ENCODE results near the gene MTMR3. TPM values are rescaled to one million over a fixed set of nuclear protein-coding genes. Genes with fewer than 3 reads are reported as not detected.

The MTMR3 gene
- total RNA-seq, 4 donors from 2014 or later, result 17.2 to 77.8 (median 62.5) TPM

DNA sequence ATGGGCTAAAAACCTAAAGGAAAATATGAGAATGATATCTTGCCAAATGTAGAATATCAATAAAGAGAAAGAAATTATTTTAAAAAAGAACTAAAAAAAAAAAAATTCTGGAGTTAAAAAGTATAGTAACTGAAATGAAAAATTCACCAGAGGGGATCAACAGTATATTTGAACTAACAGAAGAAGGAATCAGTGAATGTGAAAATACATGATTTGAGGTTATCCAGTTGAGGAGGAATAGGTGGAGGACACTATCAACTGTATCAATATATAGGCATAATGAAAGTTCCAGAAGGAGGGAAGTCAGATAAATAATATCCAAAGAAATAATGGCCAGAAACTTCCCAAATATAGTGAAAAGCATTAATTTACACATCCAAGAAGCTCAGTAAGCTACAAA, 181.2 kb downstream of the MTMR3 start:
- no peak for TF ChIP-seq POLR2A (IDR thresholded peaks at IDR 0.05)
- TF ChIP-seq, protein P1, sequence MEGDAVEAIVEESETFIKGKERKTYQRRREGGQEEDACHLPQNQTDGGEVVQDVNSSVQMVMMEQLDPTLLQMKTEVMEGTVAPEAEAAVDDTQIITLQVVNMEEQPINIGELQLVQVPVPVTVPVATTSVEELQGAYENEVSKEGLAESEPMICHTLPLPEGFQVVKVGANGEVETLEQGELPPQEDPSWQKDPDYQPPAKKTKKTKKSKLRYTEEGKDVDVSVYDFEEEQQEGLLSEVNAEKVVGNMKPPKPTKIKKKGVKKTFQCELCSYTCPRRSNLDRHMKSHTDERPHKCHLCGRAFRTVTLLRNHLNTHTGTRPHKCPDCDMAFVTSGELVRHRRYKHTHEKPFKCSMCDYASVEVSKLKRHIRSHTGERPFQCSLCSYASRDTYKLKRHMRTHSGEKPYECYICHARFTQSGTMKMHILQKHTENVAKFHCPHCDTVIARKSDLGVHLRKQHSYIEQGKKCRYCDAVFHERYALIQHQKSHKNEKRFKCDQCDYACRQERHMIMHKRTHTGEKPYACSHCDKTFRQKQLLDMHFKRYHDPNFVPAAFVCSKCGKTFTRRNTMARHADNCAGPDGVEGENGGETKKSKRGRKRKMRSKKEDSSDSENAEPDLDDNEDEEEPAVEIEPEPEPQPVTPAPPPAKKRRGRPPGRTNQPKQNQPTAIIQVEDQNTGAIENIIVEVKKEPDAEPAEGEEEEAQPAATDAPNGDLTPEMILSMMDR (IDR thresholded peaks at IDR 0.05), result no peak
- H3K9me3 ChIP-seq, result peaks cover 0 to 11% of the 10 kb centered on the region in 2 donors
- H3K4me1 ChIP-seq, result no peaks in the 10 kb centered on the region
- no peaks in the 10 kb centered on the region for H3K27me3 ChIP-seq
- H3K36me3 ChIP-seq, result no peaks in the 10 kb centered on the region
- H3K27ac ChIP-seq, result no peak overlapping the region
- DNase-seq, result no peak
- intact Hi-C loops (cut with DNase I; ENCODE audit: low total_unique reads), result no loop called here
- H3K4me3 ChIP-seq, result no peak overlapping the region

DNA sequence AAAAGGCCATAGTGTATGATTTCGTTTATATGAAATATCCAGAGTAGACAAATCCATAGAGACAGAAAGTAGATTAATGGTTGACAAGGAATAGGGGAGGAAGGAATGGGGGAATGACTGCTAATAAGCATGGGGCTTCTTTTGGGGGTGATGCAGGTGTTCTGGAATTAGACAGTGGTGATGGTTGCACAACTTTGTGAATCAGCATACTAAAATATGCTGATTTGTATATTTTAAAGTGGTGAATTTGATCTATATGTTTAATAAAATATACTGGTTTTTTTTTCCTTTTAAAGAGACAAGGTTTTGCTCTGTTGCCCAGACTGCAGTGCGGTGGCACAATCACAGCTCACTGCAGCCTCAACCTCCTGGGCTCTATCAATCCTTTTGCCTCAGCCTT, 190.8 kb downstream of the MTMR3 start:
- Histone ChIP-seq H3K4me1 (no peaks in the 10 kb centered on the region), H3K9me3 (no peaks in the 10 kb centered on the region), H3K4me3 (no peak overlapping the region), H3K36me3 (no peaks in the 10 kb centered on the region), H3K27ac (no peak overlapping the region), H3K27me3 (no peaks in the 10 kb centered on the region)
- intact Hi-C loops (cut with DNase I; ENCODE audit: low total_unique reads), result no loop called here
- TF ChIP-seq, protein P1 (IDR thresholded peaks at IDR 0.05), result no peak
- no peak for TF ChIP-seq POLR2A (IDR thresholded peaks at IDR 0.05)
- no peak for DNase-seq

DNA sequence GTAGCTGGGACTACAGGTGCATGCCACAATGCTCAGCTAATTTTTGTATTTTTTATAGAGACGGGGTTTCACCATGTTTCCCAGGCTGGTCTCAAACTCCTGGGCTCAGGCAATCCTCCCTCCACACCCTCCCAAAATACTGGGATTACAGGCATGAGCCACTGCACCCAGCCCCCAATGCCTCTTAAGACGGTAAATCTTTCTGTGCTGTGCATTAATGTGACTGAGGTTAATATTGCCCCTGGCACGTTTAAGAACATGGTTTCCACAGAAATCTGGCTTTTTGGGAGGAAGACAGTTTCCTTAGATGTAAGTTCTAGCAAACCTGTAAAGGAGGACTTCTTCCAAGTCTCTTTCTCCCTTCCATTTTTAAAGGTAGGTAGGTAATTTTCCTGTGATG, 191.2 kb downstream of the MTMR3 start:
- TF ChIP-seq, protein P1 (IDR thresholded peaks at IDR 0.05), result no peak
- TF ChIP-seq POLR2A (IDR thresholded peaks at IDR 0.05), result no peak
- no peak for DNase-seq
- H3K9me3 ChIP-seq, result no peaks in the 10 kb centered on the region
- no peaks in the 10 kb centered on the region for H3K4me1 ChIP-seq
- no peak overlapping the region for H3K4me3 ChIP-seq
- intact Hi-C loops (cut with DNase I; ENCODE audit: low total_unique reads), result no loop called here
- no peaks in the 10 kb centered on the region for H3K27me3 ChIP-seq
- no peaks in the 10 kb centered on the region for H3K36me3 ChIP-seq
- no peak overlapping the region for H3K27ac ChIP-seq

DNA sequence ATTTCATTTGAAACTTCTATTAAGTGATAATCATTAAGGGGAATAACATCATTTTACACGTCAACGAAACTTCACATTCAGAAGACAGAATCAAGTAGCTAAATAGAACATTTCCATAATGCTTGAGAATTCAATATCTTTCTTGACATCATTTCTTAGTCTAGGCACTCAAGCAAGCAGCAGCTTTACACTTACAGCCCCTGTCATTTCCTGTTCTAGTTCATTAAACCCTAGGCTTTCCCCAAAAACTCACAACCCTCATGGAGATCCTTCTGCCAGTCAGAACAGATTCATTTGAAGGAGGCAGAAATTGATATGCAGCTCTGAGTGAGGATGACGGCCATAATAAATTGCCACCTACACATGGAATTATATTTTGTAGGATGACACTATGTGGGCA, 192.0 kb downstream of the MTMR3 start:
- DNase-seq, result no peak
- no peak overlapping the region for H3K27ac ChIP-seq
- H3K27me3 ChIP-seq, result no peaks in the 10 kb centered on the region
- intact Hi-C loops (cut with DNase I; ENCODE audit: low total_unique reads), result no loop called here
- no peaks in the 10 kb centered on the region for H3K9me3 ChIP-seq
- no peaks in the 10 kb centered on the region for H3K4me1 ChIP-seq
- H3K4me3 ChIP-seq, result no peak overlapping the region
- TF ChIP-seq POLR2A (IDR thresholded peaks at IDR 0.05), result no peak
- TF ChIP-seq, protein P1 (IDR thresholded peaks at IDR 0.05), result no peak
- no peaks in the 10 kb centered on the region for H3K36me3 ChIP-seq

DNA sequence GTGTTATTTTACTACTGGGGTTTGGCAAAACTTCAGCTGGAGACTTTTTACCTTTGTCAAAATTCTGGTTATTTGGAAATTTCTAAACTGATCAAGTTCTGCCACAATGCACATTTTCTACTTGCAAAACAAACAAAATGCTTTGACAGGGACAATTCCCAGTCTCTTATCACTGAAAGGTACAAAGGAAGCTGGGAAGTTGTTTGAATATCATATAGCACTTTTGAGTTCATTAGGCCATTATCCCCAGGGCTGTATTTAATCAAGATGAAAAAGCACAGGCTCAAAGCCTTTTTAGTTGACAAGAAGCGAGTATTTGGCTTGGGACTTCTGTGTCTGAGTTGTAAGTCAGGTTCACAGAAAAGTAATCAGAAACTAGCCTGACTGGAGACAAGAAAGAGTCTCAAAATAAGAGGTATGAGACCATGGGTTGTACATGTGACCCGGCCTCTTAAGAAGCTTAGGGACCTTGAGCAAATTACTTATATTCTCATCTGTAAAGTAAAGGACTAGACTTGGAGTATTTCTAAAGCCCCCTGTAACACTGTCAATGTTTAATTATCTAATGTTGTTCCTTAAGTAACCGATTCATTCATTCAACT, 194.4 kb downstream of the MTMR3 start:
- Histone ChIP-seq H3K4me3 (no peak overlapping the region), H3K4me1 (no peaks in the 10 kb centered on the region), H3K27me3 (no peaks in the 10 kb centered on the region), H3K9me3 (no peaks in the 10 kb centered on the region), H3K27ac (no peak overlapping the region), H3K36me3 (no peaks in the 10 kb centered on the region)
- intact Hi-C loops (cut with DNase I; ENCODE audit: low total_unique reads), result no loop called here
- TF ChIP-seq, protein P1 (IDR thresholded peaks at IDR 0.05), result no peak
- TF ChIP-seq POLR2A (IDR thresholded peaks at IDR 0.05), result no peak
- DNase-seq, result no peak
